SK-N-MC (cell line): ENCODE data around the gene SMIM14.

Experiments used
- EZH2 ChIP-seq: fragments of 200-600 bp; sonication (generic); IDR thresholded peaks from one replicate; pipeline ENCODE4 v1.6.1; 2017; ENCODE audit warnings: antibody characterized with exemption
- FOXP2 ChIP-seq: optimal IDR thresholded peaks from 2 replicates; pipeline ENCODE3; 2011; ENCODE audit warnings: mild to moderate bottlenecking, moderate library complexity; ENCODE audit not compliant: insufficient read depth; ENCODE audit errors: extremely low read length, control extremely low read depth
- POLR2AphosphoS5 ChIP-seq: IDR thresholded peaks from 2 replicates; pipeline ENCODE4 v1.6.1; 2012; ENCODE audit warnings: mild to moderate bottlenecking, low read depth, low read length, borderline replicate concordance

DNA sequence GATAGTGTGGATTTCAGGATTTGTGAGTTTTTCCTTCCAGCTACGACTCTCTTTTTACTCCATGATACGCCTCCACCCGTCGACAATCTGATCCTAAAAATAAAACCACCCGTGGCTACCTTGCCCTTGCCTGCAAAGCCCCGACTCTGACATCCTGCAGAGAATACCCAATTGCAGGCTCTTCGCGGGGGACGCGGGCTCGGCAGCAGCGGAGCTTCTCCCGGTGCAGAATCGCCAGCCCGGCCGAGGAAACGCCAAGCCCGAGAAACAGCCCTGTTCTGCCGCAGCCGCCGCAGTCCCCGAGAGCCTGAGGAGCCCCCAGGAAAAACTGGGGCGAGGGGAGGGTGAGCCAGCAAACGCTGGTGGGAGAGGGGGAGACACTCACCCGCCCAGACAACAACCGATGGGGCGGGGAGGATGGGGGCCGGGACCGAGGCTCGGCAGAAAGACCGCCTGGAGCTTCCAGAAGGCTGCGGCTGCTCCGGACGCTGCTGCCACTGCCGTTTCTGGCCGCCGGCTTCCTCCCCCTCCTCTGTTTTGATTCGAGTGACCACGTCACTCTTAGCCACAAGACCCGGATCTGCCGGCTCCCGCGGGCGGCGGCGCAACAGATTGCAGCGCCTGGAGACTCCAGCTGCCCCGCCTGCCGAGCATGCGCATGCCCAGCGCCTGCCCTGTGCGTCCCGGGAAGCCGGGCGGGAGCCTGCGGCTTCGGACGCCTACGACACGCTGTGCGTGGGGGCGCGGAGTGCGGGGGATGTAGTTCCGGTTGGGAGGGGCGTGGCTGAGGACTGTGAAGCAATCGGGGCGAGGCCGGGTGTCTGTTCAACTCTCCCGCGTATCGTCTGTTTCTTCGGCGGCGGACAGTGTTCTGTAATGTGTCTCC is at the start of gene SMIM14:
- no peak for TF ChIP-seq EZH2
- peak; percentile 92 for TF ChIP-seq POLR2AphosphoS5
- peak; percentile 96 for TF ChIP-seq FOXP2
